H1 (cell line): ENCODE measurements around the gene TSSC4.

Experiments
- BCL11A ChIP-seq, 2 experiments: IDR thresholded peaks; one replicate each; pipeline ENCODE4 v1.6.1; 2011; ENCODE audit warnings: low read depth in 2 of 2, low read length in 2 of 2, mild to moderate bottlenecking in 2 of 2
- CTCF ChIP-seq, 3 experiments: IDR thresholded peaks; 1 replicate in 2 of 3; 2 replicates in 1 of 3; pipeline versions ENCODE4 v1.5.1 to v1.6.1; 2011; ENCODE audit warnings: low read length in 3 of 3, mild to moderate bottlenecking in 3 of 3, inconsistent platforms in 2 of 3, low read depth in 1 of 3, moderate library complexity in 1 of 3; ENCODE audit not compliant: insufficient read depth in 1 of 3; ENCODE audit errors: control extremely low read depth in 1 of 3
- EP300 ChIP-seq, 2 experiments: IDR thresholded peaks; 1 replicate in 1 of 2; 2 replicates in 1 of 2; pipeline ENCODE4 v1.6.1; 2011 to 2012; ENCODE audit warnings: low read depth in 2 of 2, low read length in 2 of 2, mild to moderate bottlenecking in 2 of 2, borderline replicate concordance in 1 of 2, inconsistent platforms in 1 of 2, moderate library complexity in 1 of 2
- EZH2 ChIP-seq: fragments of 200-600 bp; sonication (generic); IDR thresholded peaks from 2 replicates; pipeline ENCODE4 v1.7.1; 2012; ENCODE audit warnings: low read depth, mild to moderate bottlenecking, moderate library complexity, low read length, inconsistent platforms; ENCODE audit not compliant: severe bottlenecking
- HDAC2 ChIP-seq, 2 experiments: fragments of 300-600 bp in 1 of 2; sonication (generic) in 1 of 2; IDR thresholded peaks; 2 replicates each; pipeline ENCODE4 v1.6.1; 2011 to 2012; ENCODE audit warnings: low read depth in 2 of 2, low read length in 2 of 2, mild to moderate bottlenecking in 2 of 2, moderate library complexity in 2 of 2, borderline replicate concordance in 1 of 2, inconsistent platforms in 1 of 2
- NANOG ChIP-seq: IDR thresholded peaks from 2 replicates; pipeline ENCODE4 v1.6.1; 2011; ENCODE audit warnings: low read length, low read depth, mild to moderate bottlenecking, inconsistent platforms; ENCODE audit not compliant: insufficient read depth, poor library complexity, severe bottlenecking
- POLR2A ChIP-seq, 2 experiments: IDR thresholded peaks; 1 replicate in 1 of 2; 2 replicates in 1 of 2; pipeline ENCODE4 v1.6.1; 2011; ENCODE audit warnings: low read depth in 2 of 2, low read length in 2 of 2, mild to moderate bottlenecking in 2 of 2; ENCODE audit errors: control extremely low read depth in 1 of 2
- POLR2AphosphoS5 ChIP-seq: IDR thresholded peaks from 2 replicates; pipeline ENCODE4 v1.6.1; 2011; ENCODE audit warnings: low read depth, low read length
- RAD21 ChIP-seq, 2 experiments: IDR thresholded peaks in 1 of 2; conservative IDR thresholded peaks in 1 of 2; 2 replicates each; pipeline ENCODE4 v1.6.1; 2011; ENCODE audit warnings: low read depth in 2 of 2, low read length in 2 of 2, improper control_type of control experiment in 1 of 2, inconsistent platforms in 1 of 2, mild to moderate bottlenecking in 1 of 2, moderate library complexity in 1 of 2
- RFX5 ChIP-seq: IDR thresholded peaks from 2 replicates; pipeline ENCODE4 v1.6.1; 2011; ENCODE audit warnings: low read depth, low read length, improper control_type of control experiment, borderline replicate concordance
- SIN3A ChIP-seq, 2 experiments: IDR thresholded peaks in 1 of 2; conservative IDR thresholded peaks in 1 of 2; 2 replicates each; pipeline ENCODE4 v1.6.1; 2011 to 2012; ENCODE audit warnings: low read length in 2 of 2, improper control_type of control experiment in 1 of 2, low read depth in 1 of 2, mild to moderate bottlenecking in 1 of 2
- TAF1 ChIP-seq: IDR thresholded peaks from 2 replicates; pipeline ENCODE4 v1.6.1; 2011; ENCODE audit warnings: mild to moderate bottlenecking, low read depth, low read length
- YY1 ChIP-seq: IDR thresholded peaks from 2 replicates; pipeline ENCODE4 v1.6.1; 2011; ENCODE audit warnings: low read depth, mild to moderate bottlenecking, low read length

GRCh38 chr11:2358754-2359442 lies 41.7 kb upstream of the TSSC4 start:
- TF ChIP-seq EP300 (IDR thresholded peaks at IDR 0.05; ENCODE audit: borderline replicate concordance in 1 of 2, low read depth in 2 of 2, low read length in 2 of 2) (no peak), RFX5 (no peak), POLR2AphosphoS5 (no peak), BCL11A (IDR thresholded peaks at IDR 0.05; ENCODE audit: low read depth in 2 of 2, low read length in 2 of 2) (no peak), CTCF (IDR thresholded peaks at IDR 0.05; ENCODE audit: control extremely low read depth in 1 of 3, insufficient read depth in 1 of 3, low read depth in 1 of 3, low read length in 3 of 3) (no peak), POLR2A (IDR thresholded peaks at IDR 0.05; ENCODE audit: control extremely low read depth in 1 of 2, low read depth in 2 of 2, low read length in 2 of 2) (no peak), RAD21 (IDR thresholded peaks at IDR 0.05 in 1 of 2, conservative IDR thresholded peaks at IDR 0.05 in 1 of 2; ENCODE audit: low read depth in 2 of 2, low read length in 2 of 2) (no peak), TAF1 (no peak), YY1 (no peak), NANOG (no peak), SIN3A (conservative IDR thresholded peaks at IDR 0.05 in 1 of 2, IDR thresholded peaks at IDR 0.05 in 1 of 2; ENCODE audit: low read depth in 1 of 2, low read length in 2 of 2) (no peak), EZH2 (no peak), HDAC2 (IDR thresholded peaks at IDR 0.05; ENCODE audit: borderline replicate concordance in 1 of 2, low read depth in 2 of 2, low read length in 2 of 2) (no peak)
